ENCODE results near the gene NOC2L. TPM values are rescaled to one million over a fixed set of nuclear protein-coding genes. Genes with fewer than 3 reads are reported as not detected.

Gene NOC2L
- total RNA-seq, 1 donor from 2014 or later, result 90.3 TPM

- no peaks in the 10 kb centered on the region for H3K36me3 Mint-ChIP-seq (ENCODE audit: unreplicated experiment)
- H3K4me1 Mint-ChIP-seq (ENCODE audit: low read depth, unreplicated experiment), result peaks cover 6% of the 10 kb centered on the region
- H3K9me3 Mint-ChIP-seq (ENCODE audit: unreplicated experiment), result peaks cover 2% of the 10 kb centered on the region
- TF ChIP-seq CTCF (IDR thresholded peaks at IDR 0.05; ENCODE audit: partially characterized antibody, unreplicated experiment), result no peak
- no peak overlapping the region for H3K4me3 Mint-ChIP-seq (ENCODE audit: unreplicated experiment)
- peak; percentile 16 for DNase-seq
- H3K27ac Mint-ChIP-seq (ENCODE audit: unreplicated experiment), result no peak overlapping the region
- peaks cover 7% of the 10 kb centered on the region for H3K27me3 Mint-ChIP-seq (ENCODE audit: unreplicated experiment)
Measured at GRCh38 chr1:963746-964525, 4.9 kb upstream of the NOC2L start.

- no peak overlapping the region for H3K27ac Mint-ChIP-seq (ENCODE audit: unreplicated experiment)
- no peaks in the 10 kb centered on the region for H3K36me3 Mint-ChIP-seq (ENCODE audit: unreplicated experiment)
- peaks cover 4% of the 10 kb centered on the region for H3K4me1 Mint-ChIP-seq (ENCODE audit: low read depth, unreplicated experiment)
- no peak for DNase-seq
- no peak for TF ChIP-seq CTCF (IDR thresholded peaks at IDR 0.05; ENCODE audit: partially characterized antibody, unreplicated experiment)
- no peak overlapping the region for H3K4me3 Mint-ChIP-seq (ENCODE audit: unreplicated experiment)
- peaks cover 4% of the 10 kb centered on the region for H3K9me3 Mint-ChIP-seq (ENCODE audit: unreplicated experiment)
- H3K27me3 Mint-ChIP-seq (ENCODE audit: unreplicated experiment), result peaks cover 5% of the 10 kb centered on the region
Measured at GRCh38 chr1:963301-963651, 4.2 kb upstream of the NOC2L start.

GRCh38 chr1:962381-963300 lies 3.6 kb upstream of the NOC2L start:
- TF ChIP-seq CTCF (IDR thresholded peaks at IDR 0.05; ENCODE audit: partially characterized antibody, unreplicated experiment), result no peak
- no peak overlapping the region for H3K27ac Mint-ChIP-seq (ENCODE audit: unreplicated experiment)
- DNase-seq, result no peak
- H3K36me3 Mint-ChIP-seq (ENCODE audit: unreplicated experiment), result no peaks in the 10 kb centered on the region
- peaks cover 5% of the 10 kb centered on the region for H3K4me1 Mint-ChIP-seq (ENCODE audit: low read depth, unreplicated experiment)
- H3K27me3 Mint-ChIP-seq (ENCODE audit: unreplicated experiment), result peaks cover 5% of the 10 kb centered on the region
- no peak overlapping the region for H3K4me3 Mint-ChIP-seq (ENCODE audit: unreplicated experiment)
- peaks cover 4% of the 10 kb centered on the region for H3K9me3 Mint-ChIP-seq (ENCODE audit: unreplicated experiment)

GRCh38 chr1:961132-961669 lies 2.1 kb upstream of the NOC2L start:
- Mint-ChIP-seq H3K9me3 (ENCODE audit: unreplicated experiment) (peaks cover 7% of the 10 kb centered on the region), H3K27me3 (ENCODE audit: unreplicated experiment) (peaks cover 5% of the 10 kb centered on the region), H3K36me3 (ENCODE audit: unreplicated experiment) (no peaks in the 10 kb centered on the region), H3K4me3 (ENCODE audit: unreplicated experiment) (peak overlapping the region; percentile 64), H3K27ac (ENCODE audit: unreplicated experiment) (no peak overlapping the region), H3K4me1 (ENCODE audit: low read depth, unreplicated experiment) (peaks cover 7% of the 10 kb centered on the region)
- no peak for DNase-seq
- no peak for TF ChIP-seq CTCF (IDR thresholded peaks at IDR 0.05; ENCODE audit: partially characterized antibody, unreplicated experiment)
